ENCODE measurements around the gene HDGFL2.
"Not testable (repeated sequence)": the region's sequence is repeated elsewhere in the genome, so short reads cannot be mapped to it uniquely, and the experiment has no call there.

HDGFL2 gene

DNA sequence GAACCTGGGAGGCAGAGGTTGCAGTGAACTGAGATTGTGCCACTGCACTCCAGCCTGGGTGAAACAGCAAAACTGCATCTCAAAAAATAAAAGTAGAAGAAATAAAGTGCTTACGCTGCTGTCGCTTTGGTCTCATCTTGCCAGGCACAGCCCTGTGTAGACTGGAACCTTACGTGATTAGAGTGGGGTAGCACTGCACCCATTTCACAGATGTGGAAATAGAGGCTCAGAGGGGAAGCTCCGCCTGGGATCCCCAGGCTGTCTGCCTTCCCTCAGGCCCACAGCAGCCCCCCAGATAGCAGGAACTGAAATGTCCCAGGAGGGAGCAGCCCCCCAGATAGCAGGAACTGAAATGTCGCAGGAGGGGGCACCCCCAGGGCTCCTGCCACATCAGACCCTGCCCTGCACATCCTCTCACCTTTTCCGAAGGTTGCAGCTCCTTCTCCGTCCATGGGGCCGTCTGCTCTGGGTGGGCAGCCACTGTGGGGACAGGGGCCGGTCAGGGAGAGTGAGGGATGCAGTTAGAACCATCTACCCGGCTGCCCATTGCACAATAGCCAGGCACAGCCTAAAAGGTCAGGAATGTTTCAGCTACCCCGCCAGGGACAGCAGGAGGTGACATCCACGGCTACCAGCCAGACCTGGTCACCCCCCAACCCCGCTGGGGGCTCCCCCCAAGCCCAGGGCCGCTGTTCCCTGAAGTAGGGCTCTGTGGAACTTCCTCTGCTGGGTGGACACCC, 44.3 kb downstream of the HDGFL2 start:
- DNase-seq (ENCODE audit: low read depth in 2 of 2) = no peak

DNA sequence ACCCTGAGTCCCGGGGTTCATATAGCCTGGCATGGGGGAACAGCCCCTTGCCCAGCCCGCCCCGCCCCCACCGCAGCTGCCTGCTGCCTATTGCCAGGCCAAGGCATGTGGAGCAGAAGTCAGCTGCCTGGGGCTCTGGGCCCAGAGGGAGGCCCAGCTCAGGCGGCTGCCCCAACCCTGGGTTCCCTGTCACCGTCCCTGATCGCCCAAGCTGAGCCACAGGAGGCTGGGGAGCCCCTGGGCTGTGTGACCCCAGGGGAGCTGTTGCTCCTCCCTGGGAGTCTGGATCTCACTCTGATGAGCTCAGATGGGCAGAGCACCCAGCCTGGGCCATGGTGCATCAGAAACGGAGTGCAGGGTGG, 44.8 kb downstream of the HDGFL2 start:
- DNase-seq (ENCODE audit: low read depth in 2 of 2) = no peak

DNA sequence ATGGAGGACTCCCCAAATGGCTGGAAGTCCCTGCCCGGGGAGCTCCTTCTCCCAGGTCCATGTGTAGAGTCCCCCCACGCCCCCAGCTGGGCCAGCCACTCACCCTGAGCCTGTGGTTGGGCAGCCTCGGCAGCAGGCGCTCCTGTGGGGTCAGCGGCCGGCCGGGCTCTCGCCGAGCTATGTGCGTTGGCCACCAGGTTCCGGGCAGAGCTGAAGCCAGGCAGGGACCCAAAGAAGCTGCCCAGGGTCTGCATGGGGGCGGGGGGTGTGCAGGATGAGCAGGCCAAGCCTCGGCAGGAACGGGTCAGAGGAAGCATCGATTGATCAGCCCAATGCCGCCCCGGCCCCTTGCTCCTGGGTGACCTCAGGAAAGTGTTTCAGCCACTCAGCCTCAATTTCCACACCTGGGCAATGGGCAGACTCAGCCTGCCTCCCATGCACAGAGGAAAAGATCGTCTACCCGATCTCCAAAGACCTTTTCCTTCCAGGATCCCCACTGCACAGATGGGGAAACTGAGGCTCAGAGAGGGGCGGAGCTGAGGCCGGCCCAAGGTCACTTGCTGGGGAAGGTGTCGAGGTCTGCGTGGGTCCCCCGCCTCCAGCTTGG, 45.5 kb downstream of the HDGFL2 start:
- no peak for DNase-seq (ENCODE audit: low read depth in 2 of 2)

DNA sequence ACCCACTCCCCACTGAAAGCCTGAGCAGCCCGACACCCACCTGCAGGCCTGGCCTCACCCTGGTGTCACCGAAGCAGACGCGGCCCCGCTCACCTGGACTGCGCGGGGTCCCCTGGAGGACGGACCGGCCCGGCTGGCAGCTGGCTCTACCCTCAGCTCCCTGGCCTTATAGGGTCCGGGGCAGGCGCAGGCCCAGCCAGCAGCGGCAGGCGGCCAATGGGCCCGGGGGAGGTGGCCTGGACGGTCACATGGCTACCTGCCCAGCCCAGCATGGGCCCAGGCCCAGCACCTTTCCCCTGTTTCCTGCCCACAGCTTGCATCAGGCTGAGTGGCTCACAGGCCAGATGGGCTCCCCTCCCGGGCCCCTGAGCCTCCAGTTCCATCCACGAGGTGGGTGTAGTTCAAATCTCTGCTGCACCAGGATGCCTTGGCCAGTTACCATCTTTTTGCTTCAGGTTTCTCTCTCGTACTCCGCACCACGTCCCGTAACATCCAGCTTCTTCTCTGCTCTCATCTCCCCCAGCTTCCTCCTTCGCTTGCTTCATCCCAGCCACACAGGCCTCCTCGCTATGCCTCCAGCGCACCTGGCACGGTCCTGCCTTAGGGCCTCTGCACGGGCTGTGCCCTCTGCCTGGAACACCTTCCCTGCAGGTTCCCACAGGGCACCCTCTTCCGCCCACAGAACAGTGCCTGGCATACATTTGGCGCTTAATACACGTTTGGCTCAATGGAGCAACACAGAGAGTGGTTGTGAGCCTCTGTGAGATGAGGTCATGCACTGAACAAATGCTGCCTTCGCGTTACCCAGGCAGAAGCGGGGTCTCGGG, 46.5 kb downstream of the HDGFL2 start, which contains the start of gene PLIN4:
PLIN4 (minus strand) TSS at position 142 of the 827 bp plus-strand sequence. CDS start 214 bp downstream, outside the sequence.
- DNase-seq (ENCODE audit: low read depth in 2 of 2) = no peak

DNA sequence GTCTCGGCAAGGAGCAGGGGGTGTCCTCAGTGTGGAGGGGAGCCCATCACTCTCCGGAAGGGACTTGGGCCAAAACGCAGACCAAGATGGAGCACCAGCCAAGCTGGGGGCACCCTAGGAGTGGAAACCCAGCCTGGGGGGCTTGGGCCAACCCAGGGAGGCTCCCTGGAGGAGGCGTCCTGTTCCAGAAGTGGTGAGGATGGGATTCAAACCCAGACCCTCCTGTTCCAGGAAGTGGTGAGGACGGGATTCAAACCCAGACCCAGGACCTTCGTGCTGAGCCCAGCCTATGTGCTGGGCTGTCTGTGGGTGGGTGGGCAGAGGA, 47.0 kb downstream of the HDGFL2 start:
- no peak for DNase-seq (ENCODE audit: low read depth in 2 of 2)

DNA sequence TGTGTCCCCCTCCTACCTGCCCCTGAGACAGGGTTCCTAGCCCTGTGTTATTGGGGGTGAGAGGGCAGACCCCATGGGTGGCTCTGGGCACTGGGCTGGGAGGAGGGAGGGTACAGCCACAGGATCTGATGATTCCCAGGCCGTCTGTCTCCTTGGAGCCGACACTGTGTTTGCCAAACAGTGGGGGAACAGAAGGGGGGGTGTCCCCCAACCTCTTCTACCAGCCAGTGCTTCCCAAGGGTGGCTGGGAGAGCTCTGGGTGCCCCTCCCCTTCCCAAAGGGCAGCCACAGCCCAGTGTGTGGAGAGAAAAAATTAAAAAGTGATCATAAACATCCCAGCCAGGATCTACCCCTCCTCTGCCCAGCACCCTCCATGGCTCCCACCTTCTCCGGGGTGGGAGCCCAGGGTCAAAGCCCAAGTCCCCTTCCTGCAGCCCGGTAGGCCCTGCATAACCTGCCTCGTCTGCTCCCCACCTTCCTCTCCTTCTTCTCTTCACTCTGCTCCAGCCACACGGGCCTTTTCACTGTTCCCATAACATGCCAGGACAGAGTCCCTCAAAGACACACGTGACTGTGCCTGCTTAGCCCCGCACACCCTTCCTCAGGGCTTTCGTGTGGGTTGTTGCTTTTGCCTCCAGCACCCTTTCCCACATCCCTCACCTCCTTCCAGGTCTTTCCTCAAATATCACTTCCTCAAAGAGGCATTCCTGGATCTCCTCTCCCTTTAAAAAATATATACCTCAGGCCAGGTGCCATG, 47.6 kb downstream of the HDGFL2 start:
- DNase-seq (ENCODE audit: low read depth in 2 of 2) = no peak

DNA sequence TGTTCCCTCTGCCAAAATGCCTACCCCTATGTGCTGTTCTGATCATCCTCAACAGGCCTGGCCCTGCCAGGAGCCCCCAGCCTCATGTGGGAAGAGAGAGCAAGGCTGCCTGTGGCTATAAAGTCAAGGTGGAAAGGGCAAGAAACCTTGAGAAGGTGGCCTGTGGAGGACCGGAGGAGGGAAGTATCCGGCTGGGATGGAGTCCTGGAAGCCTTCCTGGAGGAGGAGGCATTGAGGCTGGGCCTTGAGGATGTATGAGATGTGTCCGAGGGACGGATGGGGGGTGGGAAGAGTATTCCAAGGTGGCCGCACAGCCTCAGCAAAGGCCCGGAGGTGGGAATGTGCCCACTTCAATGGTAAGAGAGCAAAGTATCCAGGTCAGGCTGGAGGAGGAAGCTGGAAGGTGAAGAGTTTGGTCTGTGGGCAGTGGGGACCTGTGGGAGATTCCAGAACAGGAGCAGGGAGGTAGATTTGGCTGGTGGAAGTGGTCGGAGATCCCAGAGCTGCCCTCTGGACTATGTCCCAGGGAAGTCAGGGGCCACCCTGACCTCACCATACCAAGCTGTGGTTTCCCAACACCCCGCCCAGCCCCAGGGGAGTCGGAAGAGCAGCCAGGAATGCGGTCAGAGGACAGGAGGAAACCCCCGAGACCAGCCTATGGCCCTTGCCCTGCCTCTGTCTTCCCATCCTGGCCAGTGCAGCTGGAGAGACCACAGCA, 49.2 kb downstream of the HDGFL2 start:
- DNase-seq (ENCODE audit: low read depth in 2 of 2) = no peak

DNA sequence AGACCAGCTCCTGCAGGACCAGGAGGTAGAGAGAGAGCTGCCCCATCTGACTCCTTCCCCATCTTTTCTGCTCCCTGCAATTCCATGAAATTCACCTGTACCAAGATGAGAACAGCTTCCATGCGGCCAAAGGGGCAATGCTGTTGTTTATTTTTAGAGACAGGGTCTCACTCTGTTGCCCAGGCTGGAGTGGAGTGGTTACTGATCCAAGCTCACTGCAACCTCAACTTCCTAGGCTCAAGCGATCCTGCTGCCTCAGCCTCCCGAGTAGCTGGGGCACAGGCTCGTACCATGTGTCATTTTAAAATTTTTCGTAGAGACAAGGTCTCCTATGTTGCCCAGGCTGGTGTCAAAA, 49.8 kb downstream of the HDGFL2 start:
- no peak for DNase-seq (ENCODE audit: low read depth in 2 of 2)

DNA sequence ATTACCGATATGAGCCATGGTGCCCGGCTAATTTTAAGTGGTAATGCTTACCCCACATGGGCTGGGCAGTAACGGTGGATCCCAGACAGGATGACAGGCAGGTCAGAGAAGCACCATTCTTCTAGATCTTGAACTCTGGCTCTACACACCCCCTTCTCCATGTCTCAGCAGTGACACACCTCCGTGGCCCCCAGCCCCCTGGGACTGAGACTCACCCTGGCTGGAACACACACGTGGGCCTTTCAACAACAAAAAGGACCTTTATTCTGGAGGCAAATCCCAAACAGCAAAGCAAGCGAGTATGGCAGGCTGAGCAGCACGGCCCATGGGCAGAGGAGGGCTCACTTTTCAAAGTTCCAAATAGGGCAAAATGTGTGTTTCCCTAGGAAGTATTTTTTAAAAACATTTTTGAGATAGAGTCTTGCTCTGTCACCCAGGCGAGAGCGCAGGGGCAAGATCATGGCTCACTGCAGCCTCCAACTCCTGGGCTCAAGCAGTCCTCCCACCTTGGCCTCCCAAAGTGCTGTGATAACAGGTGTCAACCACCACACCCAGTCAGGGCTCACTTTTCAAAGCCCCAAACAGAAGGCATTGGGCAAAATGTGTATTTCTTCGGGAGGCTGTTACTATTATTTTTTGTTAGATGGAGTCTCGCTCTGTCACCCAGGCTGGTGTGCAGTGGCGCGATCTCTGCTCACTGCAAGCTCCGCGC, 50.4 kb downstream of the HDGFL2 start:
- DNase-seq (ENCODE audit: low read depth in 2 of 2) = no peak

DNA sequence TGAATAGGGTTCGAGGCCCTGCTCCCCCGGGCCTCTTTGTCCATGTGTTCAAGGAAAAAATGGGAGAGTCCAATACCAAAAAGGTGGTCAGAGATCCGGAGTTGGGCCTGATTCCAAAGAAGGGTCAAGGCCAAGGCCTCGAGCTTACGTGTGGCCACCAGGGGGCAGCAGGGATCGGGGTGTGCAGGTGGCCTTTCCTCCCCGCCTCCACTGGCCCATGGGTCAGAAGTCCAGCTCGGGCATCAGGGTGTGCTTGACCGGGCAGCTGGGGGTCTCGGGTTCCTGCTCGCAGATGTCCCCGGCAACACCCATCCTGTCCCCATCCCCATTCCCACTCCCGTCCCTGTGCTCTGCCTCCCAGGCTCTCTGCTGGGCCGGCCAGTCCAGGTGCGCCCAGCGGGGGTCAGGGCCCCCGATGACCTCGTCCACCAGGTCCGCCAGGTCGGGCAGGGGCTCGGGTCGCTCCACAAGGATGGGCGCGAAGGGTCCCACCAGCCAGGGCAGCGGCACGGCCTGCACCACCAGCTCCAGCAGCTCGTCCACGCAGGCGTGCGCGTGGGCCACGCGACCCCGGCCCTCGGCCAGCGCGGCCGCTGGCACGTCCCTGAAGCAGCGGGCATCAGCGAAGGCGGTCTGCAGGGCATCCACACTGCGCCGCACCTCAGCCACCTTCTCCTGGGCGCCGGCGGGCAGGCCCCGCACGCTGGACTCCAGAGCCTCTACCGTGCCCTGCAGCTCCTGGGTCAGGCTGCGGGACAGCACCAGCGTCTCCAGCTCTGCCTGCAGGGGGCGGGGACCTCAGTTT, 51.4 kb downstream of the HDGFL2 start:
- DNase-seq (ENCODE audit: low read depth in 2 of 2) = no peak

DNA sequence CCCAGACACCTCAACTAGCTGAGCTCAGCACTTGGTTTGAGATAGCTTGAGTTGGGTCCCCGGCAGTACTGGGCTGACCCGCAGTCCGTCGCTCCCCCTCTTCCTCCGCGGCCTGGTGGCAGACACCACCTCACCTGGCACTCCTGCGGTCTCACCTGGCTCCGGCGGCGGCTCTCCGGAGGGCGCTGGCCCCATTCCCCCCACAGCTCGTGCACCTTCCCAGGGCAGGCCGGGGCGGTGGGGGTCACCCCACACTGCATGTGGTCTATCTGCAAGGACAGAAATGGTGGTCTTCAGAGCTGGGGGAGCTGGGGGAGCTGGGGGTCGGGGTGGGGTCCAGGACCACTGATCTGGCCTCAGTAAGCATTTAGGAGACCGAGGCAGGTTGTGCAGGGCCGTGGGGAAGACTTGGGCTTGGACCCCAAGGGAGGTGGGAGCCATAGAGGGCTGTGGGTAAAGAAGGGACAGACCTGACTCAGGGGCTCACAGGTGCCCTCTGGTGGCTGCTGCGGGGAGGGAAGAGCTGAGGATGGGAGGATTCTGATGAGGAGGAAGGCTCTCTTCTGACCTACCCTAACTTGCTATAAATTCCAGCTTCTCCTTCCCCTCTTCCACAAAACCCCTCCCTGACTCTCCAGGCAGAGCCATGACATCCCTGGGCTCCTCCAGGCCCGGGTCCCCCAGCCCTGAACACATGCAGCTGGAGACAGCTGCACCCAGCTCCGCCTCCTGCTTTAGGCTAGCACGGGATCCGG, 52.9 kb downstream of the HDGFL2 start:
- DNase-seq (ENCODE audit: low read depth in 2 of 2) = peak; percentile 9 to 41

DNA sequence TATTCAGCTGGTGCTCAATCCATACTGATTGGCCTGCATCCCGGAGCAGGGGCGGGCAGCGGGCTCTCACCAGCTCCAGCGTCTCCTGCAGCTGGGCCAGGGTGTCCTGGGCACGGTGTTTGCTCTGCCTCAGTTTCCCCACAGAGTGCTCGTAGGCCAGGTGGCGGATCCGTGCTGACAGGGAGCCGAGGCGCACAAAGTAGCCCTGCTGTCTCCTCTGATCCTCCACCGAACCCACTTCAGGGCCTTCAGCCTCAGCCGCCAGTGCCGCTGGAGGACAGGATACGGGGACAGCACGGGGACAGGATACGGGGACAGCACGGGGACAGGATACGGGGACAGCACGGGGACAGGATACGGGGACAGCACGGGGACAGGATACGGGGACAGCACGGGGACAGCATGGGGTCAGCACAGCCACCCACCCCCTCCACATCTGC, 53.5 kb downstream of the HDGFL2 start:
- DNase-seq (ENCODE audit: low read depth in 2 of 2) = no peak

DNA sequence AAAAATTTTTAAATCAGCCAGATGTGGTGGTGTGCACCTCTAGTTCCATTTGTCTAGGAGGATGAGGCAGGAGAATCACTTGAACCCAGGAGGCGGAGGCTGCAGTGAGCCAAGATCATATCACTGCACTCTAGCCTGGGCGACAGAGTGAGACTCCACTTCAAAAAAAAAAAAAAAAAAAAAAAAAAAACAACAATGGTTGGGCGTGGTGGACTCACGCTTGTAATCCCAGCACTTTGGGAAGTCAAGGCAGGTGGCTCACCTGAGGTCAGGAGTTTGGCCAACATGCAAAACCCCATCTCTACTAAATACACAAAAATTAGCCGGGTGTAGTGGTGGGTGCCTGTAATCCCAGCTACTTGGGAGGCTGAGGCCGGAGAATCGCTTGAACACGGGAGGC, 55.3 kb downstream of the HDGFL2 start:
- not testable (repeated sequence) for DNase-seq (ENCODE audit: low read depth in 2 of 2)

DNA sequence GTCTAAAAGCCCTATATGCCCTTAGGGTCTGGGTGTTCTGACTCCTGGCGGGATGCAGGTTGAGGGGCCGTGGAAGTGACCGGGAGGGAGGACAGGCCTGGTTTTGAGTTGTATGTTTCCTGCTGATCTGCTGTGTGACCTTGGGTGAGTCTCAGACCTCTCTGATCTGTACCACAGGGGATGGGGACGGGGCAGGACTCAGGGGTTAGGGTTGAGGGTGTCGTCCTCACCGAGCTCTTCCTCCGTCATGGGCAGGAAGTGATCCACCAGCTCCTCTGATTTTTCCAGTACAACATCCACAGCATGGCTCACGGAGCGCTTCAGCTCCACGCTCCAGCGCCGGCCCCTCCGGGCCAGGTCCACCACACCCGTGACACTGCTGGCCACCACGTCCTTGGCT, 56.7 kb downstream of the HDGFL2 start:
- DNase-seq (ENCODE audit: low read depth in 2 of 2) = no peak

DNA sequence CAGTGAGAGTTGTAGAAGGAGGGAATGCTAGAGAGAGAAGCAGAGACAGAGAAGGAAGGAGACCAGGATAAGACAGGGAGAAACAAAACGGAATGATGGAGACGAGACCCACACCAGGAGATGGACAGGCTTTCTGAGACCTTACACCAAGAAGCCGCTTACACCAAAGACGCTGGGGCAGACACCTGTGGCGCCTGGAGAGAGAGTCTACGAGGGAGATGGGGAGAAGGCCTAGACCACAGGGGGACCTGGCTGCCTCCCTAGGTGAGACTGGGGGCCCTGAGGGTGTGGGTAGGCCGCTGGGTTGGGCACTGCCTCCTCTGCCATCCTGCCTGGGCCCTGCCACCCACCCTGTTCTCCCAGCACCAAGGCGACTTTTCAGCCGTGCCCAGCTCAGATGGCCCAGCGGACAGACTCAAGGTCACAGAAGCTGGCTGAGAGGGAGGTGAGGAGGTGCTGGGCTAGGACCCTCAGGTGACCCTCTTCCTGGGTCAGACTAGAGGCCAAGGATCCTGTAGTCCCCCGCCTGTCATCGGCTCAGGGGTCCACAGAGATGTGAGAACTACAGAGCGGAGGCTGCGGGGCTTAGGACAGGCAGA, 57.9 kb downstream of the HDGFL2 start:
- DNase-seq (ENCODE audit: low read depth in 2 of 2) = no peak

DNA sequence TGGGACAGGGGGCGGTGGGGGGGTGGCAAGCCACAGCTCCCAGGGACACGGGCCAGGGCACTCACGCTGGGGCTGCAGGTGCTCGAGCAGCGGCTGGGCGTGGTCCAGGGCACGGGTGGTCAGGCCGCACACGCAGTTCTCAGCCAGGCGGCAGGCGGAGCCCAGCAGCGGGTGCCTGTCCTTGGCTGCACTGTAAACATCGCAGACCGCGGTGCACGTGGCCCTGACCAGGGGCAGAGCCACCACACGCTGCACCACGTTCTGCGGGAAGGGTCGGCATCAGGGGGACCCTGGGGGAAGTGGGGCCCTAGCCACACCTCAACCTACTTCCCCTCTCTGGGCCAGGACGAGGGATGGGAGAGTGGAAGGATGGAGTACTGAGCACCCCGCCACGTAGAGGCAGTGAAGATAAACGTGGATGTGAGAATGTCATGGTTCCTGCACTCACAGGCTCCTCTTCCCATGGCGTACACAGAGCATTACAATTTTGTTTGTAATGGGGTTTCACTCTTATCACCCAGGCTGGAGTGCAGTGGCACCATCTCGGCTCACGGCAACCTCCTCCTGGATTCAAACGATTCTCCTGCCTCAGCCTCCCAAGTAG, 59.6 kb downstream of the HDGFL2 start:
- DNase-seq (ENCODE audit: low read depth in 2 of 2) = no peak

DNA sequence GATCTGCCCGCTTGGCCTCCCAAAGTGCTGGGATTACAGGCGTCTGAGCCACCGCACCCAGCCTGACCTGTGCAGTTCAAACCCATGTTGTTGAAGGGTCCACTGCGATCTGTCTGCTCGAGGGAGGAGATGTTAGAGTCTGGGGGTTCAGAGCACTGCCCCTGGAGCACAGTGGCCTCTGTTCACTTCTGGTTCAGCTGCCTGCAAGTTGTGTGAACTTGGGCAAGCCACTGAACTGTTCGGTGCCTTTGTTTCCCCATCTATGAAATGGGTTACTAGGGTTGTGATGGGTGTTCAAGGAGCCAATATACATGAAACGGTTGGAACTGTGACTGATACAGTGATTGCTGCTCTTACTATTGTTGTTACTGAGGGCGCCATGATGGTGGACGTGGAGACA, 61.2 kb downstream of the HDGFL2 start:
- no peak for DNase-seq (ENCODE audit: low read depth in 2 of 2)

DNA sequence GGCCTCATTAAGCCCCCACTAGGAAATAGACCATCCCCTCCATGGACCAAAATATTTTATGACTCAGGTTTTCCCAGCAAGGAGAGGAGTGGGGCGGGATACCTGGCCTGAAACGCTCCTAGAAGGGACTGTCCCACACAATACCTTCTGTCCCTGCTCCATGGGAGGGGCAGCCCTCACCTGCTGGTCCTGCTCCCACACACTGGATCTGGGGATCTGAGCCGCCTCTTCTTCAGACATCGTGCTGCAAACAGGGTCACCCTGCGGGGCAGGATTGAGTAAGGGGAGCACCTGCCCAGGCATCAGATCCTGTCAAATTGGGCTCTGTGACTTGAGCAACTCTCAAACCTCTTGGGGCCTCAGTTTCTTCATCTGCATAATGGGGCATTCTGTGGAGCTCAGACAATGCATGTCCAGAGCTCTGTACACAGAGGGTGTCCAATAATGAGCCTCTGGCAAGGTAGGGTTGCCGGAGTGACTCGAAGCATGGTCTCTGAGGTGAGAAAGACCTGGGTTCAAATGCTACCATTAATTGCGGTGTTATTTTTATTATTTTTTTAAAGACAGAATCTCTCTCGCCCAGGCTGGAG, 61.8 kb downstream of the HDGFL2 start:
- no peak for DNase-seq (ENCODE audit: low read depth in 2 of 2)
